ENCODE measurements around the gene MAPKAPK2. TPM values are rescaled to one million over a fixed set of nuclear protein-coding genes. Genes with fewer than 3 reads are reported as not detected.

MAPKAPK2 gene
- total RNA-seq, 1 donor from 2014 or later, result 87.9 TPM

DNA sequence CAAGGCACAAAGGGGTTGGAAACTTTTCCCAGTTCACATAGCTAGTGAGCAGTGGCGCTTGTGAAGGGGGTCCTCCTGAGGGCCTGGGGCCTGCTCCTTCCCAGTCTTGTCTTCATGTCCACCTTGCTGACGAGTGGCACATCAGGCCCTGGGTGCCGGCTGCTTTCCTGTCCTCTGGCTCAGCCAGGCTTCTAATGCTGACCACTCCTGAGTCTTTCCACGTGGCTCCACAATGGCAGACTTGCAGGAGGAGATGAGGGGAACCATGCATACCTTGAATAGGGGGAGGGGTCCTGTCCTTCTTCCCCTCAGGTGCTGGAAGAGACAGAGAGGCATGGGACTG is 38.7 kb downstream of the MAPKAPK2 start:
- peak overlapping the region; percentile 91 for H3K27ac Mint-ChIP-seq (ENCODE audit: unreplicated experiment)

DNA sequence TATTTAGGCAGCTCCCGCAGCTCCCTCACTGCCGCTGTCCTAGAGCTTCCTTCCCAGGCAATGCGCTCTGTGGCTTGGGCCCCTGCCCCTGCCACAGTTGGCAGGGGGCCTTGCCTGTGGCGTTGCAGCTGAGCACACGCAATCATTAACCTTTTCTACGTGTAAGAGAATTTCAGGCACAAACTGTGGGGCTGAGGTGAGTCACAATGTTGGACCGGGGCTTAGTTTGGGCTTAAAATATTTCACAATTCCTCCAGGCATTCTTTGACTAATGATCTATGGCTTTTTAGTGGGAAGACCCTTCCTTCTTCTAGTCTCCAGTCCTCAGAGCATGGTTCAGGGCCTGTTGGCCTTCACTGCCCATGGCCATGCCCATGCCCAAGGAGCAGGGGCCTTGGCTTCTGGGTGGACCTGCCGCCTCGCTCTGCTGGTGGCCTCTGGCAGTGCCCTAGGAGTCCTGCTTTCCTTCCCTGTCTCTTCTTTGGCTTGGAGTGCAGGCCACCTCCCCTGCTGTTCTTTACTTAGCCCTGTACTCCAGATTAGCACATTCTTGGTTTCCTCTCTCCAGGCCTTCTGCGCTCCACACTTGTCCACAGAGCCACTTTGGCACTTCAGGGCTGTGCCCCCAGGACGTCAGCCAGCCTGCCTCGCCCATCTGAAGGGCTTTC is 39.2 kb downstream of the MAPKAPK2 start:
- Mint-ChIP-seq H3K27me3 (ENCODE audit: low read depth) (no peaks in the 10 kb centered on the region), H3K9me3 (ENCODE audit: low read depth) (no peaks in the 10 kb centered on the region), H3K4me1 (ENCODE audit: low read depth) (peaks cover 30% of the 10 kb centered on the region), H3K27ac (ENCODE audit: unreplicated experiment) (peak overlapping the region; percentile 91), H3K4me3 (ENCODE audit: unreplicated experiment) (no peak overlapping the region), H3K36me3 (ENCODE audit: low read depth) (no peaks in the 10 kb centered on the region)
- TF ChIP-seq CTCF (IDR thresholded peaks at IDR 0.05), result no peak
- no peak for DNase-seq (ENCODE audit: low spot score)

More for the DNA sequence above, 38.7 kb downstream of the MAPKAPK2 start:
- Mint-ChIP-seq H3K9me3 (ENCODE audit: low read depth) (no peaks in the 10 kb centered on the region), H3K4me3 (ENCODE audit: unreplicated experiment) (no peak overlapping the region), H3K36me3 (ENCODE audit: low read depth) (no peaks in the 10 kb centered on the region), H3K4me1 (ENCODE audit: low read depth) (peaks cover 30% of the 10 kb centered on the region), H3K27me3 (ENCODE audit: low read depth) (no peaks in the 10 kb centered on the region)
- TF ChIP-seq CTCF (IDR thresholded peaks at IDR 0.05), result no peak
- no peak for DNase-seq (ENCODE audit: low spot score)

DNA sequence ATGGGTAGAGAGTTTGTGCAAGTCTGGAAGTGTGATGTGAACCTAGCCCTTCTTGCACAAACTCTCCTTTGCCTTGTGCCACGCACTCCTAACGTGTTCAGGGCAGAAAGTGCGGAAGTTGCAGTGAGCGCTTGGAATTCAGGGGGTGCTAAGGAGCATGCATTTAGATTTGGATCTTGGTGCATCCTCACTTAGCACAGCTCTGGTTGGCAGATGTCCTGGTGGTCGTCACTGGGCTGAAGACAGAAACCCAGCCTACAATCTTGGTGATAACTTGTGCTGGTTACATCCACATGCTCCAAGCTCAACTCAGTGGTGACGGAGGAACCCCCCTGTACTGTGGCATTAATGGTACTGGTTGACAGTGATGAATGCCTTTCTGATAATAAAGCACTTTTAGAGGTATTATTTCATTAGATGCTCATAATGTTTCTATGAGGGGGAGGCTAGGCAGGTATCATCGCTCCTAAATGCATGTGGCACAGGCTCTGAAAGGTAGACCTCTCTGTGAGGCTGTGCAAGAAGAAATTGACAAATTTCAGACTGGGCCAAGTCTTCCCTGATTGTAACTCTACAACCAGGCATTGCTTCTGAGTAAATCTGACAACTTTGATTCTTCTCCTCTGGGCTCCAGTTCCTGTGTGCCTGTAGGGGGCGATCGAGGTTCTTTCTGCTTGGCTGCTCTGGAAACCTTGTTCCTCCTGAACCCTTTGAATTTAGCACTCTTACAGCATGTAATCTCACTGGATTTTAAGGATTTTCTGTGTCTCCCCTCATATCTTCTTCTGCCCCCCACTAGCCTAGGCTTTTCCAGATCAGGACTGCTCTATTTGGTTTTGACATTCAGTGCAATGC is 40.6 kb downstream of the MAPKAPK2 start:
- DNase-seq (ENCODE audit: low spot score), result no peak
- no peaks in the 10 kb centered on the region for H3K27me3 Mint-ChIP-seq (ENCODE audit: low read depth)
- H3K9me3 Mint-ChIP-seq (ENCODE audit: low read depth), result no peaks in the 10 kb centered on the region
- no peak overlapping the region for H3K4me3 Mint-ChIP-seq (ENCODE audit: unreplicated experiment)
- no peak overlapping the region for H3K27ac Mint-ChIP-seq (ENCODE audit: unreplicated experiment)
- H3K36me3 Mint-ChIP-seq (ENCODE audit: low read depth), result peaks cover 2% of the 10 kb centered on the region
- TF ChIP-seq CTCF (IDR thresholded peaks at IDR 0.05), result peak; percentile 65
- peaks cover 30% of the 10 kb centered on the region for H3K4me1 Mint-ChIP-seq (ENCODE audit: low read depth)

DNA sequence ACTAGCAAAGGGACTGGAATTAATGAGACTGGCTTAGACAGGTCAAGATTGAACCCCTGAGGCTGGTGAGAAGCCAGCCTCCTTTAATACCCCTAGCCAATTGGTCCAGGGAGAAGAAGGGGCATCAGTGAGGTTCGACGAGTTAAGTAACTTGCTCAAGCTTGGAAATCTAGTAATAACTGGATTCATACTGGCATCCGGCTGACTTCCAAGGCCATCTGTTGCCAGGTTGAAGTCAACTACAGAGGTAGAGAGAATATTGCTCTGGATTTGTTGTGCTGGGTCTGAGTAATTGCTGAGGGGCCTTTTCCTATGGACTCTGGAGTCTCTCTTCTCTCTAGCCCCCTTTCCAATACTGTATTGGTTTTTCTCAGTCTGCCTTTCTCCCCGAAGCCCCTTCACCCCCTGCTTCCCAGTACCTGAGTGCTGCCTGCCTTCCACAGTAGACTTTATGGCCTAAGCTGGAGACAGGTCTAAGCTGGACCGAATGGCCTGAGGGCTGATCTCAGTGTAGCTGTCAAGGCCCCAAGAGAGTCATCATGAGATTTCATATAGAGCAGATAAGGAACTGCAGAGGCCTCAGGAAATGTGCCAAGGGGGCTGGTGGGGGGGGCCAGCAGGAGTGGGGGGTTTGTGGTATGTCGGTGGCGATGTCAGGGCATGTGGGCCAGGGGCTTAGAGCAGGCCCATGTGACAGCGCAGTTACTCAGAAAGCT is 43.4 kb downstream of the MAPKAPK2 start:
- no peak for DNase-seq (ENCODE audit: low spot score)
- Mint-ChIP-seq H3K4me1 (ENCODE audit: low read depth) (peaks cover 17% of the 10 kb centered on the region), H3K27me3 (ENCODE audit: low read depth) (no peaks in the 10 kb centered on the region), H3K27ac (ENCODE audit: unreplicated experiment) (no peak overlapping the region), H3K36me3 (ENCODE audit: low read depth) (peaks cover 15% of the 10 kb centered on the region), H3K9me3 (ENCODE audit: low read depth) (no peaks in the 10 kb centered on the region), H3K4me3 (ENCODE audit: unreplicated experiment) (no peak overlapping the region)
- no peak for TF ChIP-seq CTCF (IDR thresholded peaks at IDR 0.05)

DNA sequence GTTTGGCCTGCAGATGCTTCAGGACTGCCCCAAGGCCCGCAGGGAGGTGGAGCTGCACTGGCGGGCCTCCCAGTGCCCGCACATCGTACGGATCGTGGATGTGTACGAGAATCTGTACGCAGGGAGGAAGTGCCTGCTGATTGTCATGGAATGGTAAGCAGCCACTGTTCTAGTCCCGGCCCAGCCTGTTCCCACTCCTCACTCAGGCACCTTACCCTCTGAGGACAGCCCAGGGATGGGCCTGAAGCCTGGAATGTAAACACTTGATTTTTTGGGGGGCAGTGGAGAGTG is 43.9 kb downstream of the MAPKAPK2 start:
- H3K27me3 Mint-ChIP-seq (ENCODE audit: low read depth), result no peaks in the 10 kb centered on the region
- H3K4me1 Mint-ChIP-seq (ENCODE audit: low read depth), result peaks cover 12% of the 10 kb centered on the region
- DNase-seq (ENCODE audit: low spot score), result no peak
- H3K36me3 Mint-ChIP-seq (ENCODE audit: low read depth), result peaks cover 16% of the 10 kb centered on the region
- no peaks in the 10 kb centered on the region for H3K9me3 Mint-ChIP-seq (ENCODE audit: low read depth)
- no peak for TF ChIP-seq CTCF (IDR thresholded peaks at IDR 0.05)
- no peak overlapping the region for H3K4me3 Mint-ChIP-seq (ENCODE audit: unreplicated experiment)
- H3K27ac Mint-ChIP-seq (ENCODE audit: unreplicated experiment), result no peak overlapping the region

Measured in chondrocyte (in vitro differentiated cells).